Kidney (tissue), 14 donors: ENCODE results near the gene PARVB. TPM values are rescaled to one million over a fixed set of nuclear protein-coding genes. Genes with fewer than 3 reads are reported as not detected.

Experiments
- DNase-seq, 5 donors: peaks; one replicate each; pipeline ENCODE4 v3.0.0-alpha.2; 2013 to 2020
- FAIRE-seq: peaks from 2 replicates; lab custom pipeline; 2012; peaks lifted over from hg19 to GRCh38; lab: Jason Lieb, UNC
- H3K27ac ChIP-seq, 2 donors: one replicate each; pipeline ENCODE4 v1.7.0; 2013; ENCODE audit warnings: low read depth in 2 of 2, low read length in 2 of 2, inconsistent platforms in 1 of 2
- H3K27me3 ChIP-seq: one replicate; pipeline ENCODE4 v1.7.1; 2013; ENCODE audit warnings: low read length, inconsistent platforms; ENCODE audit not compliant: control insufficient read depth, insufficient read depth
- H3K36me3 ChIP-seq, 3 donors: one replicate each; pipeline versions ENCODE4 v1.7.0 to v1.7.1; 2013; ENCODE audit warnings: low read length in 3 of 3, control low read depth in 1 of 3, inconsistent platforms in 1 of 3; ENCODE audit not compliant: insufficient read depth in 3 of 3, control insufficient read depth in 2 of 3
- H3K4me1 ChIP-seq, 3 donors: one replicate each; pipeline versions ENCODE4 v1.7.0 to v1.7.1; 2013; ENCODE audit warnings: low read length in 3 of 3, inconsistent platforms in 1 of 3, low read depth in 1 of 3; ENCODE audit not compliant: control insufficient read depth in 2 of 3, insufficient read depth in 2 of 3
- H3K4me3 ChIP-seq, 3 donors: one replicate each; pipeline versions ENCODE4 v1.7.0 to v1.8.1; 2013; ENCODE audit warnings: low read length in 3 of 3, control low read depth in 1 of 3, inconsistent platforms in 1 of 3
- H3K9ac ChIP-seq, 3 donors: one replicate each; pipeline versions ENCODE4 v1.7.0 to v1.7.1; 2013; ENCODE audit warnings: low read length in 3 of 3, control low read depth in 1 of 3, inconsistent platforms in 1 of 3
- H3K9me3 ChIP-seq, 3 donors: one replicate each; pipeline versions ENCODE4 v1.7.0 to v1.7.1; 2013; ENCODE audit warnings: low read length in 3 of 3, control low read depth in 1 of 3, inconsistent platforms in 1 of 3; ENCODE audit not compliant: control insufficient read depth in 2 of 3, insufficient read depth in 1 of 3
- CTCF ChIP-seq: IDR thresholded peaks from 3 replicates; pipeline ENCODE4 v1.5.1; 2012; ENCODE audit warnings: mild to moderate bottlenecking, moderate library complexity, borderline replicate concordance; ENCODE audit not compliant: insufficient read depth; ENCODE audit errors: extremely low read depth
- intact Hi-C: fragments of 100-400 bp; cut with DNase I; formaldehyde crosslinking; loops from one replicate; pipeline ENCODE4 v1.11.1; 2022
- polyA plus RNA-seq: library from polyadenylated mRNA; stranded (reverse); fragments of 350-450 nt; fragmentation: Illumina TruSeq; extraction: RNeasy Lipid Tissue Mini Kit (QIAGEN cat#74804); gene quantifications from one replicate; pipeline ENCODE4 v1.2.3, GENCODE V29; 2014; ENCODE audit warnings: low read depth, low replicate concordance; ENCODE audit not compliant: insufficient read depth
- total RNA-seq: library from RNA; stranded (reverse); fragmentation: NEBNext Ultra II Directional; extraction: Animal tissue kit (Norgen Biotek cat#: 25700); gene quantifications from one replicate; pipeline ENCODE4 v1.2.1, GENCODE V29; 2021
- donor health status: control.
- donor health status: control.
- donor health status: control.
- donor health status: control.
- donor health status: control.
- donor health status: DM: yes; HTN: yes; CAD: no.
- donor health status: Normal renal cell carcinoma (clear cell type).

The PARVB gene
- total and polyA plus RNA-seq, 2 donors from 2014 or later = 32.9 to 51.1 TPM

- Histone ChIP-seq H3K36me3 (peaks cover 0 to 58% (median 51%) of the 10 kb centered on the region in 3 donors), H3K9ac (no peak overlapping the region), H3K4me1 (no peaks in the 10 kb centered on the region), H3K9me3 (no peaks in the 10 kb centered on the region), H3K4me3 (no peak overlapping the region), H3K27ac (no peak overlapping the region), H3K27me3 (no peaks in the 10 kb centered on the region)
- intact Hi-C loops = no loop called here
- DNase-seq (no peak), FAIRE-seq (no peak)
- TF ChIP-seq CTCF = no peak
Measured at GRCh38 chr22:43976861-43977795, 47.0 kb upstream of the PARVB start.

- Histone ChIP-seq H3K9me3 (no peaks in the 10 kb centered on the region), H3K9ac (no peak overlapping the region), H3K27me3 (no peaks in the 10 kb centered on the region), H3K4me3 (no peak overlapping the region), H3K4me1 (no peaks in the 10 kb centered on the region), H3K27ac (no peak overlapping the region), H3K36me3 (peaks cover under 1 to 55% (median 41%) of the 10 kb centered on the region in 3 donors)
- intact Hi-C loops = no loop called here
- no peak for DNase-seq
- FAIRE-seq = no peak
- TF ChIP-seq CTCF = no peak
Measured at GRCh38 chr22:43978558-43978957, 45.5 kb upstream of the PARVB start.

- H3K4me3 ChIP-seq = no peak overlapping the region
- intact Hi-C loops = no loop called here
- DNase-seq (no peak), FAIRE-seq (no peak)
- no peaks in the 10 kb centered on the region for H3K4me1 ChIP-seq
- H3K9me3 ChIP-seq = no peaks in the 10 kb centered on the region
- H3K36me3 ChIP-seq = peaks cover 5 to 49% (median 42%) of the 10 kb centered on the region in 3 donors
- H3K27me3 ChIP-seq = no peaks in the 10 kb centered on the region
- no peak for TF ChIP-seq CTCF
- no peak overlapping the region for H3K27ac ChIP-seq
- H3K9ac ChIP-seq = no peak overlapping the region
Measured at GRCh38 chr22:43980579-43980978, 43.5 kb upstream of the PARVB start.
